GM18909 (cell line): ENCODE data around the gene MVK.

Experiments
- ATAC-seq: cut with Tn5 transposase; IDR thresholded peaks from one replicate; pipeline ENCODE4 v1.9.1; 2021; ENCODE audit warnings: mild to moderate bottlenecking; ENCODE audit not compliant: unreplicated experiment, poor library complexity

MVK gene

GRCh38 chr12:109563291-109564284 is 10.0 kb upstream of the MVK start:
- ATAC-seq: no peak

- no peak for ATAC-seq
Observed at GRCh38 chr12:109566424-109566823, 7.2 kb upstream of the MVK start.

GRCh38 chr12:109567296-109567695 is 6.3 kb upstream of the MVK start:
- no peak for ATAC-seq

- ATAC-seq: no peak
Observed at GRCh38 chr12:109567967-109568366, 5.6 kb upstream of the MVK start.

GRCh38 chr12:109568486-109568885 is 5.1 kb upstream of the MVK start:
- no peak for ATAC-seq

GRCh38 chr12:109571773-109572505 is 1.7 kb upstream of the MVK start:
- ATAC-seq: no peak

GRCh38 chr12:109572506-109572845 is 1.1 kb upstream of the MVK start:
- ATAC-seq: no peak

- peak; percentile 19 for ATAC-seq
Observed at GRCh38 chr12:109573914-109574244, 285 bp downstream of the MVK start.

- ATAC-seq: no peak
Observed at GRCh38 chr12:109575683-109576082, 2.1 kb downstream of the MVK start.

- no peak for ATAC-seq
Observed at GRCh38 chr12:109577311-109577710, 3.7 kb downstream of the MVK start.

- no peak for ATAC-seq
Observed at GRCh38 chr12:109578330-109578927, 4.8 kb downstream of the MVK start.

- no peak for ATAC-seq
Observed at GRCh38 chr12:109579639-109580038, 6.0 kb downstream of the MVK start.

GRCh38 chr12:109580272-109580671 is 6.7 kb downstream of the MVK start:
- no peak for ATAC-seq

- no peak for ATAC-seq
Observed at GRCh38 chr12:109580684-109581333, 7.2 kb downstream of the MVK start.

- ATAC-seq: no peak
Observed at GRCh38 chr12:109581334-109581691, 7.7 kb downstream of the MVK start.

GRCh38 chr12:109581856-109582255 is 8.3 kb downstream of the MVK start:
- ATAC-seq: no peak

- ATAC-seq: no peak
Observed at GRCh38 chr12:109582636-109583035, 9.0 kb downstream of the MVK start.

- no peak for ATAC-seq
Observed at GRCh38 chr12:109583733-109584132, 10.1 kb downstream of the MVK start.

GRCh38 chr12:109586385-109587296 is 13.0 kb downstream of the MVK start:
- no peak for ATAC-seq

GRCh38 chr12:109587921-109588320 is 14.3 kb downstream of the MVK start:
- ATAC-seq: no peak
